ENCODE measurements around the gene EIF5.

Gene EIF5

GRCh38 chr14:103311171-103311997 lies 22.7 kb upstream of the EIF5 start:
- no peak for FAIRE-seq

GRCh38 chr14:103312006-103312635 lies 21.9 kb upstream of the EIF5 start:
- FAIRE-seq = no peak

GRCh38 chr14:103313704-103314103 lies 20.3 kb upstream of the EIF5 start:
- FAIRE-seq = no peak

GRCh38 chr14:103314496-103315277 lies 19.4 kb upstream of the EIF5 start:
- FAIRE-seq = no peak

- FAIRE-seq = no peak
Measured at GRCh38 chr14:103315351-103315911, 18.6 kb upstream of the EIF5 start.

GRCh38 chr14:103315941-103316340 lies 18.1 kb upstream of the EIF5 start:
- no peak for FAIRE-seq

- no peak for FAIRE-seq
Measured at GRCh38 chr14:103316721-103317121, 17.3 kb upstream of the EIF5 start.

- no peak for FAIRE-seq
Measured at GRCh38 chr14:103317251-103317650, 16.8 kb upstream of the EIF5 start.

- FAIRE-seq = no peak
Measured at GRCh38 chr14:103317976-103318580, 16.0 kb upstream of the EIF5 start.

- no peak for FAIRE-seq
Measured at GRCh38 chr14:103318750-103319419, 15.2 kb upstream of the EIF5 start.

GRCh38 chr14:103319422-103319821 lies 14.6 kb upstream of the EIF5 start:
- no peak for FAIRE-seq

GRCh38 chr14:103326078-103326477 lies 8.0 kb upstream of the EIF5 start:
- FAIRE-seq = no peak

- FAIRE-seq = no peak
Measured at GRCh38 chr14:103328941-103329340, 5.1 kb upstream of the EIF5 start.

- no peak for FAIRE-seq
Measured at GRCh38 chr14:103329401-103330347, 4.4 kb upstream of the EIF5 start.

- no peak for FAIRE-seq
Measured at GRCh38 chr14:103330536-103330935, 3.5 kb upstream of the EIF5 start.

GRCh38 chr14:103332143-103332919 lies 1.7 kb upstream of the EIF5 start:
- FAIRE-seq = no peak

GRCh38 chr14:103334644-103335622 lies 896 bp downstream of the EIF5 start:
- FAIRE-seq = no peak

- FAIRE-seq = no peak
Measured at GRCh38 chr14:103336191-103336590, 2.2 kb downstream of the EIF5 start.

GRCh38 chr14:103337794-103338193 lies 3.8 kb downstream of the EIF5 start:
- no peak for FAIRE-seq
